GM19468 (cell line): ENCODE data around the gene NCK1.

ENCODE experiments used
- ATAC-seq: cut with Tn5 transposase; IDR thresholded peaks from one replicate; pipeline ENCODE4 v1.9.1; 2021; ENCODE audit warnings: mild to moderate bottlenecking, moderate library complexity, moderate number of reproducible peaks; ENCODE audit not compliant: unreplicated experiment; ENCODE audit errors: extremely low read depth

NCK1 gene

DNA sequence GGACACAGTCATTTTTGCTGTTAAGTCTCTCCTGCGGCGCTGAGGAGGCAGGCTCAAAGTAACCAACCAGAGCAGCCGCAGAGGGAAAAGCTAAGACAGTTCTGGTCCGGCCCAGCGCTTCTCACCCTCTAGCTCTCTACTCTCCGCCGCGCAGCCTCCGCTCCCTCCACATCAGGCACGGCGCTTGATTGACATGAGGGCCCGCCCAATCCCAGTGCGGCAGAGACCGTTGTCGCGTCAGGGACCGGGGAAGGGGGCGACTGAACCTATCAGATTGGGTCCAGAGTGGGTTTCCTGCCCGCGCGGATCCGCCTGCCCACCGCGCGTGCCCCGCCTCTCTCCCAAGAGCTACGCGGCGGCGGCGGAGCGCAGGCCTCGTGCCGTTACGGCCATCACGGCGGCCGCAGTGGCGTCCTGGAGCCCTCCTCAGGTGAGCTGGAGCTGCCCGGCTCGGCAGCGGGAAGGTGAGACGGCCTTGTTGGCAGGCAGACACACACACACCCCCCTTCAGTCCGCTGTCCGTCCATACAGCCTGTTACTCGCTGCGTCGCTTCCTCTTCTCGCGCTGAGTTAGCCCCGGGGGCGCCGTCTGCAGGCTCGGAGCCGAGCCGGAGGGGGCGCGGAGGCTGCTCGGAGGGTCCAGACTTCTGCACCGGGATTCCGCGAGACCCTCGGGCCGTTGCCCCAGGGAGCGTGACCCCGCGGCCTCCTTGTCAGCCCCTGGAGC lies at the start of gene NCK1:
TSS of gene NCK1 (plus strand) at position 319 of the 727 bp plus-strand sequence. CDS start 65,794 bp downstream, outside the sequence.
- peak; percentile 92 for ATAC-seq

DNA sequence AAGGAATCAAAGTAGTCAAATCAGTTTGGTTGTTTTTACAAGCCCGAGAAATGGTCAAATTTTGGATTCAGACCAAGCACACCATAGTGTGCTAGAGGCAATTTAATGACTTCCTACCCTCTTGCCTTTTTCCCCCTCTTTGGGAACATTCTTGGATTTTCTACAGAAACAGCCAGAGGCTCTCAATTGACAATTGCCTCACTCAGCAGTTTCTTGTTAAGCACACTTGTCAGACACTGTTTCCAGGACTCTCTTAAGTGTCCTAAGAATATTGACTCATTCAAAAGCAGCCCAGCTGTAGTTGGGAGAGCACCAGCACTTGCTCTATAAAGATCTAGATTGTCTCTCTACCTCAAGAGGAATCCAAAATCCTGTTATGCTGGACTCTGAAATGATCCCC lies 44.6 kb upstream of the NCK1 start:
- ATAC-seq: no peak

DNA sequence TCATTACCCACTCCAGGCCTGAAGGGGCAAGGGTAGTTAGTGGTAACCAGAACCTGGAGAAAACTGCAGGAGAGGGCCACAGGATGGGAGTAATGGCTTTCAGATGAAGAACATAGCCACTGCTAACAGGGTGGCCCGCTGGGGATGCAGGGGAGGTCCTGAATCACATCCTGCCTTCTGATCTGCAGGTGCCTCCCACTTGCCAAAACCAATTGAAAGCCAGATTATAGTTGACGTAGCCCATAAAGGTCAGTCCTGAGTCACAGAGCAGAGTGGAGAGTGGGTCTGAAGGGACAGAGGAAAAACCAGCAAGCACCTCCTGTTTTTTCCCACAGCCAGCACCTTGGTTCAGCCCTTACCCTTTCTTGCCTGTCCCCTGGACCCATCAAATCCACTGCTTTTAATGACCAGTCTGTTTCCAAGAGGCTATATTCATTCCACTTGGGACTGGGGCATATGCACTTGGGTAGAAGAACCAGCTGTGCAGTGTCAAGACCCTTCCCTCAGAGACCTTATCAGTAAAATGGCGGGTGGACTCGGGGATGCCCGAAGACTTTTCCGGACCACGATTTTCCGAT lies 43.7 kb upstream of the NCK1 start:
- ATAC-seq: no peak

- no peak for ATAC-seq
These were observed 43.1 kb upstream of the NCK1 start, which contains the start of gene SLC35G2 for GRCh38 chr3:136818769-136819391. Gene SLC35G2, plus strand, starts transcription at chr3:136819126. Its CDS starts 35,335 bp downstream, at chr3:136854461.

DNA sequence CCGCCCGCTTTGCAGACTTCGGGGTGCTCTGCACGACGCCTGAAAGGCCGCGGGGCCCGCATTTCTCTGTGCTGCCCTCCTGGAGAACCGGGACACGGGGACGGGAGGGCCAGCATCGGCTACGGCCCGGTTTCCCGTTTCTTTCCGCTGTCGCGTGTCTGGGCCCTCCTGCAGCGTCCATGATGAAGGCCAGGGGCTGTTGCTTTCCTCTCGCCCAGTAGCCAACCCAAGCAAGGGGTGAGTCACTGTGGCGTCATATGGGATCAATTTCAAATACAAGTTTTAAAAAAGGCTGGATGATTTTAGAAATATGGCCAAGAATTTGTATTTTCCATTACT lies 42.6 kb upstream of the NCK1 start:
- ATAC-seq: no peak

DNA sequence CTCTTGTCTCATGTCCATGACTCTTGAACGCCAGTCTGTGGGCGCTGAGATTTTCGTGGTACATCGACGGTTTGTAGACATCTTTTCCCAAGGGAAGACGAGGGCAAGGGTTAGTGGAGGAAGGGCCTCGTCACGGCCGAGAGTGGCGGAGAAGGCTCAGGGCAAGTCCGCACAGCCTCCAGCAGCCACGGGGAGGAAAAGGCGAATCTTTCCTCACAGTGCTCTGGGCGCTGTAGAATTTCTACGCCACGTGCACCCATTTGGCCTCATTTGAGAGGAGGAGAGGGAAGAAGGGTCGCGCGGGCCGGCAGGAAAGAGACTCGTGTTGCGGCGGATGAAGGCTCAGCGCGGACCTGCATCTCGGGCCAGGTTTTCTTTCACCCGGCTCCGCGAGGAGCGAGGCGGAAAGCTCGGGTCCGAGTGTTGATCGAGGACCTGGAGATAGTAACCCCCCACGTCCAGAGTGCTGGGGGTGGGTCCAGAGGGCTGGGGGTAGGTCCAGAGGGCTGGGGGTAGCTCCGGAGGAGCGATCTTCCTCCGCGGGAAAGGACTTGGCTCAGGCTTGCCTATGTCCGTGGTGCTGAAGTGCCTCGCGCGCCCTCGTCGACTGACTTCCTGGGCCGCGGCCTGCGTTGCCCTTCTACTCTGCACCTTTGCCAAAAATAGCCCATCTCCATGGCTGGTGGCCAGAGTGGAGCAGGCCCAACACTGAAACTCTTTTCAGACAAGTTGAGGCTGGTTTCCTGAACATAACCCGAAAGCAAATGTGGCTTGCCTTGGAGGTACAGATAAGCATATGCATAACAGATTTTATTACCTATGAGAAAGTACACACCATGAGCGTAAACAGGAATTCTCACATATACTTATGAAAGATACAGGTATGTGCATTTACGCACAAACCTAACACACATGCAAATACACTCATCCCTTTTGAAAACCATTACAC lies 42.0 kb upstream of the NCK1 start:
- ATAC-seq: no peak

DNA sequence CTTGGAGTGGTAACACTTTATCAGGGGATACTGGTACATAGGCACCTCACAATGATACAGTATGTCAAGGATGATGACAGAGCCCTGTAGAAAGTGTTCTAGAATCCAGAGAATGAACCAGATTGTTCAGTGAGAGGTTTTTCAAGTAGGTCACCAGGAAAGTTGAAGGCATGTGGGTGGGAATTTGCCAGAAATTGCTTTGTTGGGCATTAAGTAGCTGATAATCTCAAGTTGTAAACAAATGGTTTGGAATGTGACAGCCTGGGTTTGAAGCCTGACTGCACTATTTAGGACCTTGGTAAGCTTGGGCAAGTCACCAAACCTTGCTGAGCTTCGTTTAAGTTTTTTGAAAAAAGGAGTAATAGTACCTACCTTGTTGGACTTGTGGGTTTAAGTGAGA lies 30.5 kb upstream of the NCK1 start:
- ATAC-seq: no peak

DNA sequence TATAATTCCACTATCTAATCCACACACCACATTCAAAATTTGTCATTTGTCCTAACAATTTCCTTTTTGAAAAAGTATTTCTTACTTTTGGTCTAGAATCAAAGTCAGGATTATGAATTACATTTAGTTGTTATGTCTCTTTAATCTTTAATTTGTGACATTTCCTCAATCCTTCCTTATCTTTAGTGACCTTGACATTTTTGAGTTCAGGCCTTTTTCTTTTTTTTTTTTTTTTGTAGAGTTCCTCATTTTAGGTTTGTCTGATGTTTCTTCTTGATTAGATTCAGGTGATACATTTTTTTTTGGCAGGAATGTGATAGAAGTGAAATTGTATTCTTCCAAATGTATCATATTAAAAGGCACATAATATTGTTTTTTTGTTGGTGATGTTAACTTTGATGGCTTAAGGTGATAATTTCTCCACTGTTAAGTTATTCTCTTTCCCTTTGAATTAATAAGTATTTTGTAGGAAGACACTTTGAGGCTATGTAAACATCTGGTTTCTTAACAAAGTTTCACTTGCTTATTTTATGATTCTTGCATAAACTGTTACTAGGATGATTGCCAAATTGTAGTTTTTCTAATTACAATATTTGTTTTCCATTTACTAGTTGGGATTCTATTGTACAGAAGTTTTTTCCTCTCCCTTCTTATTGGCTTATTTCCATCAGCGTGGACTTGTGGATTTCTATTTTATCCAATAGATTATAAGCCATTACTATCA lies 26.8 kb upstream of the NCK1 start:
- ATAC-seq: no peak

DNA sequence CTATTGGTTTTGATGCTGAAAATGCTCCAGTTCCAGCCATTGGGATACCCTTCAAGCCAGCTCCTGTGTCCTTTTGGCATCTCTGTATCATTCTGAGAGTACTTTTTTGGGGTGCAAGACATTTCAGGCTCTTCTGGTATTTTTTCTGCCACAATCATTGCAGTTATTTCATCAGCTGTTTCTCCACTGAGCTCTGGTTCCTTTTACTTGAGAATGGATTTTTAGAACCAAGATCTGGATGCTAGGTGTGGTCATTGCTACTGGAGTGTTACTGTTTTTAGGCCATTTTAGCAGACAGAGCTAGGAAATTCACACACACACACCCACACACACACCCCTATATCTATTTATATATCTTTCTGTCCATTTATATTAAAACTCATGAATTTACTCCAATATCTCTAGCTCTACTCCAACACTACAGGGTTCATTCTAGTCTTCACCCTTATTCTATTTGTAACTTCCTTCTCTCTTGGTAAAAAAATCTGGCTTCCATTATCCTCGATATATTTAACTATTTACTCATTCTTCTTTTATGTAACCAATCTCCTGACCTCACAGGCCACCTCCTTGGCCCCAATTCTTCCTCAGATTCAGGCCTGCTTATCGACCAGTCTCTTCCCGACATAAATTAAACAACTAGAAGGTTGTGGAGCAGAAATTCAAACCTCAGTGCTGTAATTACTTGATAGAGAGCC lies 26.0 kb upstream of the NCK1 start:
- no peak for ATAC-seq

DNA sequence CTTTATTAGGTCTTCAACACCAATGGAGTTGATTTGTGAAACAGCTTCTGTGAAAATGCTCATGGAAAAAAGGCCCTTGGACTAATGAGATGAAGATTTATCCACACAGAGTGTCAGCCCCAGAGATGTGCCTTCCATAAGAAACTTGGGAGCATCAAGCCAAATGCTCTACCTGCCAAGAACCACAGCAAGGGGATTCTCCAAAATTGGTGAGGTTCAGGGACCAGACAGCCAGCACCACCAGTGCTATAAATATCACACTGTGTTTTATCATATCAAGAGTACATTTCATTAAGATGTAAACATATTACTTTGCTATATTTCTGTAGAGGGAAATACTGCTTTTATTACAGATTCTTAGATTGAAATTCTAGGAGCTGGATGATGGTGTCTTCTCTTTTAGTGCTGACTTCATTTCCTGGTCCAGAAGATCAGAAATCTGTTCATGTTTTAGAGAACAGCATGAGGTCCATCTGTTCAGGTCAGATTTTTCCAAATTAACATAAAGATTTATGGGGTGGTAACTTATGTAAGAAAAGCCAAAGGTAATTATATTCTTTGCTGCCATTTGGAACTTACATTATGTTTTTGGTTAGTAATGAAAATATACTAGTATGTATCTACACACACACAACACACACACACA lies 25.4 kb upstream of the NCK1 start:
- ATAC-seq: no peak

GRCh38 chr3:136838641-136839555 lies 23.1 kb upstream of the NCK1 start:
- ATAC-seq: no peak

GRCh38 chr3:136839556-136839931 lies 22.5 kb upstream of the NCK1 start:
- no peak for ATAC-seq

DNA sequence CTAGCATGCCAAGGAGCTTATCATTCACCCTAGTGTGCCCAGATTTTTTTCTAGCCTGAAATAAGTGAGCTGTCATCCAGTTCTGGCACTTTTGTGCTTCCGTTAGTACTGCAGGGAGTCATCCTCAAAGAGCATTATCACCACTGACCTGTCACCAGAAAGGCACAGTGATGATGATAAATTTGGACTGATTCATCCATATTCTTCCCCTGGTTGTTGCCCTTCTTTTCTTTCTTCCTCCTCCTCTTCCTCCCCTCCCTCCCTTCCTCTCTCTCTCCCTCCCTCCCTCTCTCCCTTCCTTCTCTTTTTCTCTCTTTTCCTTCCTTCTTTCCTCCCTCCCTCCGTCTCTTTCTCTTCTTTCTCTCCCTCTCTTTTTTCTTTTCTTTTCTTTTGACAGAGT lies 21.8 kb upstream of the NCK1 start:
- no peak for ATAC-seq

GRCh38 chr3:136842294-136842693 lies 19.7 kb upstream of the NCK1 start:
- ATAC-seq: no peak

DNA sequence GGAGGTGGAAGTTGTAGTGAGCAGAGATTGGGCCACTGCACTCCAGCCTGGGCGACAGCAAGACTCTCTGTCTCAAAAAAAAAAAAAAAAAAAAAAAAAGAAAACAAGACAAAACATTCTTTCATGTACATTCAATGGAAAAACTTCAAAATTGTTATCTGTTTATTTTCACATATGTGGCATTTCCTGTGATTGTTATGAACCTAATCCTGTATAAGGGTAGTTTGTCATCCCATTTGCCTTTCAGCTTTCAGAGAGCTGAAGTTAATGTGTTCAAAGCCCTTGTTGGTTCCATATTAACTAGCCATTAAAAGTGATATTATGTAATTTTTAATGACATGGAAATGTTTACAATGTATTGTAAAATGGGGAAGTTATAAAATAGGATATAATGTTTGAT lies 17.3 kb upstream of the NCK1 start:
- ATAC-seq: no peak

GRCh38 chr3:136852180-136852579 lies 9.8 kb upstream of the NCK1 start:
- ATAC-seq: no peak

DNA sequence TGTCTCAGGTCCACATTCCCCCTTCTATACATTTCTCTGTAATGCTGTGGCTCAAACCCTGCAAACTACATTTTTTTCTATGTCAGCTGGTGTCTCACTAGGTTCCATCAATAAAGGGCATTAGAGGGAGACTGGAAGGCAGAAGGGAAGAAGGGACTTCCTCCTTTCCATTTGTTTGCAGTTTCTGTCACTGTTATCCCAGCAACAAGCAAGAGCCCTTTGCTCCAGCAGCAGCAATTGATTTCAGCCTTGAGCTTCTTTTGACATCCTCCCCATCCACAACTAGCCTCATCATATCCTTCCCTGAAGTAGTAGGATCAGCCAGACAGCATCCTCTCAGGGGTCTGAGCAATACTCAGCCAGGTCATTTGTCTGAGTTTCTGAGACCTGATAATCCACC lies 5.3 kb upstream of the NCK1 start:
- no peak for ATAC-seq

- ATAC-seq: no peak
These were observed 3.6 kb upstream of the NCK1 start for GRCh38 chr3:136858381-136858780.
